Inflammatory macrophage treated with lipopolysaccharide for 1 hour (primary cell): Measurements from ENCODE around the gene SLIT3.

Experiments used
- DNase-seq, 2 donors: peaks; one replicate each; pipeline ENCODE4 v3.0.0-alpha.2; 2020 to 2022

Gene SLIT3

GRCh38 chr5:169260896-169261569 lies 39.9 kb downstream of the SLIT3 start:
- no peak for DNase-seq

GRCh38 chr5:169258372-169259000 lies 42.5 kb downstream of the SLIT3 start:
- no peak for DNase-seq

- no peak for DNase-seq
Observed at GRCh38 chr5:169256191-169256590, 44.7 kb downstream of the SLIT3 start.

GRCh38 chr5:169253071-169253470 lies 47.9 kb downstream of the SLIT3 start:
- DNase-seq = no peak

- DNase-seq = no peak
Observed at GRCh38 chr5:169251333-169252084, 49.4 kb downstream of the SLIT3 start.

- DNase-seq = no peak
Observed at GRCh38 chr5:169250887-169251286, 50.1 kb downstream of the SLIT3 start.

GRCh38 chr5:169248996-169249395 lies 51.9 kb downstream of the SLIT3 start:
- no peak for DNase-seq

- no peak for DNase-seq
Observed at GRCh38 chr5:169248550-169248949, 52.4 kb downstream of the SLIT3 start.

- DNase-seq = no peak
Observed at GRCh38 chr5:169244812-169245211, 56.1 kb downstream of the SLIT3 start.

- DNase-seq = no peak
Observed at GRCh38 chr5:169243651-169244422, 57.1 kb downstream of the SLIT3 start.

- no peak for DNase-seq
Observed at GRCh38 chr5:169242849-169243186, 58.1 kb downstream of the SLIT3 start.

GRCh38 chr5:169242175-169242848 lies 58.6 kb downstream of the SLIT3 start:
- no peak for DNase-seq

- DNase-seq = no peak
Observed at GRCh38 chr5:169229342-169229892, 71.5 kb downstream of the SLIT3 start.

- DNase-seq = no peak
Observed at GRCh38 chr5:169226895-169227294, 74.0 kb downstream of the SLIT3 start.

- no peak for DNase-seq
Observed at GRCh38 chr5:169225830-169226356, 75.0 kb downstream of the SLIT3 start.

GRCh38 chr5:169223595-169223953 lies 77.4 kb downstream of the SLIT3 start:
- no peak for DNase-seq

- DNase-seq = no peak
Observed at GRCh38 chr5:169222934-169223594, 77.9 kb downstream of the SLIT3 start.

- no peak for DNase-seq
Observed at GRCh38 chr5:169221519-169221918, 79.4 kb downstream of the SLIT3 start.

- no peak for DNase-seq
Observed at GRCh38 chr5:169219961-169220360, 81.0 kb downstream of the SLIT3 start.

- DNase-seq = no peak
Observed at GRCh38 chr5:169219351-169219750, 81.6 kb downstream of the SLIT3 start.

- DNase-seq = no peak
Observed at GRCh38 chr5:169218861-169219260, 82.1 kb downstream of the SLIT3 start.

GRCh38 chr5:169218176-169218575 lies 82.8 kb downstream of the SLIT3 start:
- DNase-seq = no peak
